Measurements from ENCODE around the gene EDNRB.
"Not testable (repeated sequence)": the region's sequence is repeated elsewhere in the genome, so short reads cannot be mapped to it uniquely, and the experiment has no call there.

The EDNRB gene

GRCh38 chr13:77918391-77919245, at the start of gene EDNRB:
Gene EDNRB, minus strand, starts transcription at chr13:77918831. Its CDS starts 258 bp downstream, at chr13:77918573.
- DNase-seq (ENCODE audit: low read depth): no peak

GRCh38 chr13:77966671-77967070, 48.0 kb upstream of the EDNRB start:
- no peak for DNase-seq (ENCODE audit: low read depth)

- DNase-seq (ENCODE audit: low read depth): no peak
These were observed 34.1 kb upstream of the EDNRB start for GRCh38 chr13:77952737-77953136.

- no peak for DNase-seq (ENCODE audit: low read depth)
These were observed 33.6 kb upstream of the EDNRB start for GRCh38 chr13:77952276-77952675.

GRCh38 chr13:77946522-77946921, 27.9 kb upstream of the EDNRB start:
- DNase-seq (ENCODE audit: low read depth): no peak

- DNase-seq (ENCODE audit: low read depth): not testable (repeated sequence)
These were observed 16.4 kb upstream of the EDNRB start for GRCh38 chr13:77935063-77935462.

- no peak for DNase-seq (ENCODE audit: low read depth)
These were observed 11.8 kb upstream of the EDNRB start for GRCh38 chr13:77930430-77930829.

- DNase-seq (ENCODE audit: low read depth): no peak
These were observed 10.3 kb upstream of the EDNRB start for GRCh38 chr13:77928909-77929308.

- DNase-seq (ENCODE audit: low read depth): no peak
These were observed 7.0 kb upstream of the EDNRB start for GRCh38 chr13:77925616-77926015.

GRCh38 chr13:77919921-77920294, 1.3 kb upstream of the EDNRB start:
- no peak for DNase-seq (ENCODE audit: low read depth)

GRCh38 chr13:77919246-77919920, 752 bp upstream of the EDNRB start:
- DNase-seq (ENCODE audit: low read depth): no peak

GRCh38 chr13:77916488-77916887, 2.1 kb downstream of the EDNRB start:
- DNase-seq (ENCODE audit: low read depth): no peak

GRCh38 chr13:77915686-77916085, 2.9 kb downstream of the EDNRB start:
- DNase-seq (ENCODE audit: low read depth): no peak

GRCh38 chr13:77913003-77913402, 5.6 kb downstream of the EDNRB start:
- no peak for DNase-seq (ENCODE audit: low read depth)

- DNase-seq (ENCODE audit: low read depth): no peak
These were observed 6.9 kb downstream of the EDNRB start for GRCh38 chr13:77911751-77912150.

GRCh38 chr13:77909827-77910226, 8.8 kb downstream of the EDNRB start:
- DNase-seq (ENCODE audit: low read depth): no peak

GRCh38 chr13:77908531-77908930, 10.1 kb downstream of the EDNRB start:
- DNase-seq (ENCODE audit: low read depth): no peak

GRCh38 chr13:77907666-77908341, 10.8 kb downstream of the EDNRB start:
- DNase-seq (ENCODE audit: low read depth): no peak

- DNase-seq (ENCODE audit: low read depth): no peak
These were observed 14.6 kb downstream of the EDNRB start for GRCh38 chr13:77904031-77904430.

- DNase-seq (ENCODE audit: low read depth): no peak
These were observed 15.2 kb downstream of the EDNRB start for GRCh38 chr13:77903435-77903834.

- DNase-seq (ENCODE audit: low read depth): no peak
These were observed 16.2 kb downstream of the EDNRB start for GRCh38 chr13:77902319-77902963.

- DNase-seq (ENCODE audit: low read depth): no peak
These were observed 20.5 kb downstream of the EDNRB start for GRCh38 chr13:77898097-77898496.
